GM12864 (cell line): ENCODE data around the gene TRPM1.

Experiments used
- DNase-seq: peaks from one replicate; pipeline ENCODE4 v3.0.0-alpha.2; 2011; ENCODE audit warnings: low read depth
- H3K4me3 ChIP-seq: 2 replicates; pipeline ENCODE4 v1.5.1; 2011; ENCODE audit warnings: mild to moderate bottlenecking, low read depth, low read length, control low read depth
- CTCF ChIP-seq: IDR thresholded peaks from 2 replicates; pipeline ENCODE4 v1.5.1; 2011; ENCODE audit warnings: low read depth, mild to moderate bottlenecking, moderate library complexity, low read length, control low read depth, inconsistent platforms; ENCODE audit errors: missing control alignments

Gene TRPM1

GRCh38 chr15:30984542-30984941 lies 117.0 kb downstream of the TRPM1 start:
- no peak for TF ChIP-seq CTCF
- H3K4me3 ChIP-seq = peak overlapping the region; percentile 7; the same call in 1 of the 2 replicates
- DNase-seq = no peak

- no peak overlapping the region for H3K4me3 ChIP-seq
- no peak for DNase-seq
- TF ChIP-seq CTCF = no peak
Observed at GRCh38 chr15:30984118-30984517, 117.4 kb downstream of the TRPM1 start.

- no peak for TF ChIP-seq CTCF
- no peak overlapping the region for H3K4me3 ChIP-seq
- no peak for DNase-seq
Observed at GRCh38 chr15:30979457-30979856, 122.1 kb downstream of the TRPM1 start.

GRCh38 chr15:30978328-30978727 lies 123.2 kb downstream of the TRPM1 start:
- no peak for DNase-seq
- no peak for TF ChIP-seq CTCF

GRCh38 chr15:30974112-30974511 lies 127.4 kb downstream of the TRPM1 start:
- DNase-seq = no peak
- TF ChIP-seq CTCF = no peak
- H3K4me3 ChIP-seq = no peak overlapping the region

More at GRCh38 chr15:30978328-30978727, 123.2 kb downstream of the TRPM1 start:
- H3K4me3 ChIP-seq = no peak overlapping the region

GRCh38 chr15:30973379-30973778 lies 128.1 kb downstream of the TRPM1 start:
- H3K4me3 ChIP-seq = no peak overlapping the region
- TF ChIP-seq CTCF = no peak
- DNase-seq = no peak

GRCh38 chr15:30969724-30970123 lies 131.8 kb downstream of the TRPM1 start:
- TF ChIP-seq CTCF = no peak
- no peak for DNase-seq
- H3K4me3 ChIP-seq = no peak overlapping the region
